GM13976 (cell line): Measurements from ENCODE around the gene TMEM259.

ENCODE experiments used
- DNase-seq: peaks from one replicate; pipeline ENCODE4 v3.0.0; 2012; ENCODE audit warnings: low spot score
- in situ Hi-C: fragments of 300-500 bp; cut with MboI; formaldehyde crosslinking; loops from one replicate; pipeline ENCODE4 v1.12.0; 2022; ENCODE audit warnings: low sequenced_read_pairs, mixed read lengths, inconsistent platforms; ENCODE audit not compliant: unreplicated experiment
- TF ChIP-seq, protein P1 (sequence below): IDR thresholded peaks from 2 replicates; pipeline ENCODE4 v1.5.1; 2012; ENCODE audit warnings: borderline replicate concordance, mild to moderate bottlenecking; ENCODE audit not compliant: insufficient read depth; ENCODE audit errors: extremely low read depth, missing control alignments, control extremely low read depth

Gene TMEM259

DNA sequence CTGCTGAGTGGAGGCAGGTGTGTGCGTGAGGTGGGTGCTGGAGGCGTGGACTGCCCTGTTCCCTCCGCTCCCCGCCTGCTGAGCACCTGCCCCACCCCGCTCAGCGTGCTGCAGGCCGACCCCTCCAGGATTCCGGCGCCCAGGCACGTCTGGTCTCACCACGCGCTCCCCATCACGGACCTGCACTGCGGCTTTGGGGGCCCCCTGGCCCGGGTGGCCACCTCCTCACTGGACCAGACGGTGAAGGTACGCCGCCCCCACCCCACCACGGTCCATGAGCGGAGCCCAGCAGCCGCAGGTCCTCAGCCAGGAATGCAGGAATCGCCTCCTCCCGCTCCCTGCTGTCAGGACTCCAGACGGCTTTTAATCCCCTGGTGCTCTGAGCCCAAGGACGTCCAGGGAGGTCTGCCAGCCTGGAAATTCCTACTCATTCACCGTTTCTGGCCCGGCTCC lies 30.8 kb downstream of the TMEM259 start:
- TF ChIP-seq, protein P1, sequence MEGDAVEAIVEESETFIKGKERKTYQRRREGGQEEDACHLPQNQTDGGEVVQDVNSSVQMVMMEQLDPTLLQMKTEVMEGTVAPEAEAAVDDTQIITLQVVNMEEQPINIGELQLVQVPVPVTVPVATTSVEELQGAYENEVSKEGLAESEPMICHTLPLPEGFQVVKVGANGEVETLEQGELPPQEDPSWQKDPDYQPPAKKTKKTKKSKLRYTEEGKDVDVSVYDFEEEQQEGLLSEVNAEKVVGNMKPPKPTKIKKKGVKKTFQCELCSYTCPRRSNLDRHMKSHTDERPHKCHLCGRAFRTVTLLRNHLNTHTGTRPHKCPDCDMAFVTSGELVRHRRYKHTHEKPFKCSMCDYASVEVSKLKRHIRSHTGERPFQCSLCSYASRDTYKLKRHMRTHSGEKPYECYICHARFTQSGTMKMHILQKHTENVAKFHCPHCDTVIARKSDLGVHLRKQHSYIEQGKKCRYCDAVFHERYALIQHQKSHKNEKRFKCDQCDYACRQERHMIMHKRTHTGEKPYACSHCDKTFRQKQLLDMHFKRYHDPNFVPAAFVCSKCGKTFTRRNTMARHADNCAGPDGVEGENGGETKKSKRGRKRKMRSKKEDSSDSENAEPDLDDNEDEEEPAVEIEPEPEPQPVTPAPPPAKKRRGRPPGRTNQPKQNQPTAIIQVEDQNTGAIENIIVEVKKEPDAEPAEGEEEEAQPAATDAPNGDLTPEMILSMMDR, result no peak
- in situ Hi-C loops, result no loop called here
- DNase-seq, result no peak

DNA sequence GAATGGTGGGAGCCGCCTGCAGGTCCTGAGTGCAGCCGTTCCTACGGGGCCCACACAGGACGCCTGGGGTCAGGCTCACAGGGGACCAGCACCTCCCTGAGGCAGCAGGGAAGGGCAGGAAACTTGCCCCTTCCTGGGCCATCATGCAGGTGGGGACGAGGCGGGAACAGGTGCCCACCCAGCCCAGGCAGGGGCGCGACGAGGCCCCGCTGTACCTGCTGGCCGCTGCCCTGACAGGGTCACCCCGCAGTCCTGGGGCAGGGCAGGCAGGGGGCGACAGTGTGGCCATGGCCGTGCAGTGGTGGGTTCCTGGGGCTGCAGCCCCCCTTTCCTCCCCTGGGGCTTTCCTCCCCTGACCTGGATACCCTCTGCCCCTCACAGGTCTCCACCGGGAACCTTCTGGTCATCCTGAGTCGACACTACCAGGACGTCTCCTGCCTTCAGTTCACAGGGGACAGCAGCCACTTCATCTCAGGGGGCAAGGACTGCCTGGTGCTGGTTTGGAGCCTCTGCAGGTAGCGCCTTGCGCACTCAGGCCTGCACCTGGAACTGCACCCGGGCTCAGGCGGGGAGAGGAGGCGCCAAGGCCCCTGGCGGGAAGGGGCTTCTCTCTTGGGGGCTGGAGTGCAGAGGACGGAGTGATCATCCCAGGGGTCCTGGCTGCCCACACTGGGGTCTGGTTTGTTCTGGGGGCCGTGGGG lies 31.4 kb downstream of the TMEM259 start:
- DNase-seq, result no peak
- TF ChIP-seq, protein P1, result peak; percentile 15
- in situ Hi-C loops, result loop anchor here (5.0 to 10.0 kb wide), 2 partner anchors 67 to 225 kb away; no protein-coding TSS in a partner anchor

DNA sequence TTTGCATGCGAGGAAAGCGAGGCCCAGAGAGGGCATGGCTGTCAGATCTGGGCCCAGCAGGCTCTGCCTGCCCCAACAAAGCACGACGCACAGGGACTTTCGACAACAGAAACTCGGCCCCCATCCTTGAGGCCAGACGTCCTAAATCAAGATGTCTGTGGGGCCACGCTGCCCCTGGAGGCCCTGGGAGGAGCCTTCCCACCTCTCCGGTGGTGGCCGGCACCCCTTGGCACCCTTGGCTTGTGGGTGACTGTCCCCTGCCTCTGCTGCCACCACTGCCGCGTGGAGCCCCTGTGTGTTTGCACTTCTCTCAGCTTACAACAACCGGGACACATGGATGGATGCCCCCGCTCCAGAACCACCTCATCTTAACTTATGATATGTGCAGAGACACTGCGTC lies 32.4 kb downstream of the TMEM259 start:
- DNase-seq, result no peak
- TF ChIP-seq, protein P1, result no peak
- in situ Hi-C loops, result loop anchor here (5.0 to 10.0 kb wide), 2 partner anchors 66 to 224 kb away; no protein-coding TSS in a partner anchor

DNA sequence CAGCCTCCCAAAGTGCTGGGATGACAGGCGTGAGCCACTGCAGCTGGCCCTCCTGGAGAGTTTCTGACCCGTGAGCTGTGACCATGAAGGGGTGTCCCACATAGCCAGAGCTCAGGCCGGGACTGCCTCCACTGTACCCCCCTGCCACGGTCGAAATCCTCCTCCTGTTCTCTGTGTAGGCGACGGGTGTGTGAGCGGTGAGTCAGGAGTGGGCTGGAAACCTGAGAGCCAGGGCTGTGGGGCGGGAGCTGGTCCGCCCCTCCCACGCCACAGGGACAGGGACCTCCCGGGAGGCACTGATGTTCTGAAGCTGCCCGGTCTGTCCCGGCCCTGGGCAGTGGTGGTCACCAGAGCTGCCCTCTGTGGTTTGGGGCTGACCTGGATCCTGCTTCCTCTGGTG lies 32.8 kb downstream of the TMEM259 start:
- DNase-seq, result no peak
- in situ Hi-C loops, result loop anchor here (5.0 to 10.0 kb wide), 2 partner anchors 66 to 223 kb away; no protein-coding TSS in a partner anchor
- TF ChIP-seq, protein P1, result no peak

DNA sequence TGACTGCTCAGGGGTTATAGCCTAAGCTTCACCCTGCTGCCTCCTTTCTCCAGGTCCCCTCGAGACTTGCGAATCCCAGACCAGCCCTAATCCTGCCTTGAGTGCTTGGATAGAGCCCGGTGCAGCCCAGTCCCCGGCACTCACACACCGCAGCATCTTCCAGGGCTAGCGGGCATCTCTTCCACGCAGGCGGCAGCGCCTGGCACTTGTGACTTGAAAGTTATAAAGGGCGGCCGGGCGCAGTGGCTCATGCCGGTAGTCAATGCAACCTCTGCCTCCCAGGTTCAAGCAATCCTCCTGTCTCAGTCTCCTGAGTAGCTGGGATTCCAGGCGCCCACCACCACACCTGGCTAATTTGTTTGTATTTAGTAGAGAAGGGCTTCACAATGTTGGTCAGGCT lies 34.8 kb downstream of the TMEM259 start:
- TF ChIP-seq, protein P1, result no peak
- in situ Hi-C loops, result loop anchor here (5.0 to 10.0 kb wide), 2 partner anchors 64 to 221 kb away; no protein-coding TSS in a partner anchor
- no peak for DNase-seq

DNA sequence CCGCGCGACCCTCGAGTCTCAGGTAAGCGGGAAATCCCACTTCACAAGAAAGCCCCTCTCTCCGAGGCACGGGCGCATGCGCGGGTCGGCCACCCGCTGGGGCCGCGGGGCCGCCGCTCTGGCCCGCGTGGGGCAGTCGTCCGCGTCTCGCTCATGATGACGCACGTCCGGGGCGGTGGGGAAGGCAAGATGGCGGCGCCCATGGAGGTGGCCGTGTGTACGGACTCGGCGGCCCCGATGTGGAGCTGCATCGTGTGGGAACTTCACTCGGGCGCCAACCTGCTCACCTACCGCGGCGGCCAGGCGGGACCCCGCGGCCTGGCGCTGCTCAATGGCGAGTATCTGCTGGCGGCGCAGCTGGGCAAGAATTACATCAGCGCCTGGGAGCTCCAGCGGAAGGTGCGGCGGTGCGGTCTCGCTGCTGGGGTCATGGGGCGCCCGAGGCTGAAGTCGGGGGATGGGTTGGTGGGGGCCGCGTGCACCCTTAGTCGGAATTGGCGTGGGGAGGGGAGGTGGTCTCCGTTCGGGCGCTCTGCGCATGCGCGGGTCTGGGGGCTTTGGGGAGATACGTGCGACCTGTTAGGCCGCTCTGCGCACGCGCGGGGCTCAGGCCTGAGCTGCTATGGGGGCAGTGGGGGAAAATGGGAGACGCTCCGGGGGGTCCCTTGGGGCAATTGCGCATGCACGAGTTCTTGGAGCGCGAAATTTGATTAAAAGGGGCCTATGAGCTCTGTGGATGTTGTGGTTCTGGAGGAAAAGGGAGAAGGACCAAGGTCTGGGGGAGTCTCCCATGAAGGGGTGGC lies 36.6 kb downstream of the TMEM259 start, which contains the start of gene WDR18:
WDR18 (plus strand) TSS at position 181 of the 803 bp plus-strand sequence; CDS start at position 190, 9 bp downstream.
- TF ChIP-seq, protein P1, result peak; percentile 5
- peak; percentile 100 for DNase-seq
- in situ Hi-C loops, result loop anchor here (10.0 kb wide), 1 partner anchor 220 kb away; no protein-coding TSS in a partner anchor
